ENCODE measurements around the gene LAMA3.

LAMA3 gene

DNA sequence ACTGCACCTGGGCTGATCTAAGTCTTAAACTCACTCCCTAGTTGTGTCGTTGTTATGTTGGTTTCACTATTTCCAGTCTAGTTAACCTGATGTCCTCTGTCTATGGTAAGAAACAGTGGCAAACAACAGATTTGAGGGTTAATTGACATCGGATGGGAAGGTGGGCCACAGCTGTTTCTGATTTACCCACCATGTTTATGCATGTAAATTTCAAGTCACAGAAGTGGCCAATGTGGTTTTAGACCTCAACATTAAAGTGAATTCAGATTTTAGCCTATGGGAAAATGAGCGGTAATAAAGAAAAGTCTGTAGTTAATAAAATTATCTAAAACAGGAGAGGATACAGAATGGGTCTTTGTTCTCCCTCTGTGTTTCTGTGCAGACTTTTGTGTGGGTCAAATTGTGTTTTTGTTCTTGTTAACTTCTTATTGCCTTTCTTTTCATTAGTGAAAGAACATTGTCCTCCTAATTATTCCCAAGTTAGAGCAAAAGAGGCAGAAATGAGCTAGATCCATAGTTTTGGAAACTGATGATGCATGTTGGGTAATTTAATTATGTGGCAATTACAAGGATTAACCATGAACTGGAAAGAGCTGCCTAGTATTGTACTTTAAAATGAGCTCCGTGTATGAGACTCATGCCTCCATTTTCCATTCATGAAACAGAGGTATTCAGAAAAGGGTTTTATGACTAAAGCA lies 83.2 kb downstream of the LAMA3 start:
- Histone ChIP-seq H3K9me3 (ENCODE audit: severe bottlenecking) (peaks cover 3% of the 10 kb centered on the region), H3K4me3 (ENCODE audit: low read depth, low read length) (no peak overlapping the region), H3K36me3 (no peaks in the 10 kb centered on the region), H3K27me3 (ENCODE audit: insufficient read depth, low read depth, severe bottlenecking) (no peaks in the 10 kb centered on the region), H3K27ac (no peak overlapping the region)
- no peak for DNase-seq
- TF ChIP-seq, protein P1, sequence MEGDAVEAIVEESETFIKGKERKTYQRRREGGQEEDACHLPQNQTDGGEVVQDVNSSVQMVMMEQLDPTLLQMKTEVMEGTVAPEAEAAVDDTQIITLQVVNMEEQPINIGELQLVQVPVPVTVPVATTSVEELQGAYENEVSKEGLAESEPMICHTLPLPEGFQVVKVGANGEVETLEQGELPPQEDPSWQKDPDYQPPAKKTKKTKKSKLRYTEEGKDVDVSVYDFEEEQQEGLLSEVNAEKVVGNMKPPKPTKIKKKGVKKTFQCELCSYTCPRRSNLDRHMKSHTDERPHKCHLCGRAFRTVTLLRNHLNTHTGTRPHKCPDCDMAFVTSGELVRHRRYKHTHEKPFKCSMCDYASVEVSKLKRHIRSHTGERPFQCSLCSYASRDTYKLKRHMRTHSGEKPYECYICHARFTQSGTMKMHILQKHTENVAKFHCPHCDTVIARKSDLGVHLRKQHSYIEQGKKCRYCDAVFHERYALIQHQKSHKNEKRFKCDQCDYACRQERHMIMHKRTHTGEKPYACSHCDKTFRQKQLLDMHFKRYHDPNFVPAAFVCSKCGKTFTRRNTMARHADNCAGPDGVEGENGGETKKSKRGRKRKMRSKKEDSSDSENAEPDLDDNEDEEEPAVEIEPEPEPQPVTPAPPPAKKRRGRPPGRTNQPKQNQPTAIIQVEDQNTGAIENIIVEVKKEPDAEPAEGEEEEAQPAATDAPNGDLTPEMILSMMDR (IDR thresholded peaks at IDR 0.05; ENCODE audit: low read depth, low read length): no peak

DNA sequence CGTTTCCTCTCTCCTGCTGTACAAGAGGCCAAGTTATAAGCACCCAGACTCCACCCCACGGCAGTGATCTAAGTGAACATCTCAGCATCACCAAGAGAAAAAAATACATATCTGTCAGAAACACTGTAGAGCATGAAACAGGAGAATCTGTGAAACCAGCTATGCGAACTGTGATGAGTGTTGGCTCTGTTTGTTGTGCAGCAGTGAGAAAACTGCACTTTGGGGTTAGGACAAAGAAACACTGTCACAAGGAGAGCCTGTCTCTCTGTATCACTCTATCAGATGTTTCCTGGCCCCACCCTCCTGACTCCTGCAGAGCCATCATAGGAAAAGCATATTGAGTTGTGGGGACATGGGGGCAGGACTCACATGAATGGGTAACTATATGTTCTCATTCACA lies 87.1 kb downstream of the LAMA3 start:
- no peaks in the 10 kb centered on the region for H3K27me3 ChIP-seq (ENCODE audit: insufficient read depth, low read depth, severe bottlenecking)
- no peaks in the 10 kb centered on the region for H3K36me3 ChIP-seq
- no peak overlapping the region for H3K4me3 ChIP-seq (ENCODE audit: low read depth, low read length)
- no peak for DNase-seq
- no peaks in the 10 kb centered on the region for H3K9me3 ChIP-seq (ENCODE audit: severe bottlenecking)
- TF ChIP-seq, protein P1 (IDR thresholded peaks at IDR 0.05; ENCODE audit: low read depth, low read length): no peak
- no peak overlapping the region for H3K27ac ChIP-seq

DNA sequence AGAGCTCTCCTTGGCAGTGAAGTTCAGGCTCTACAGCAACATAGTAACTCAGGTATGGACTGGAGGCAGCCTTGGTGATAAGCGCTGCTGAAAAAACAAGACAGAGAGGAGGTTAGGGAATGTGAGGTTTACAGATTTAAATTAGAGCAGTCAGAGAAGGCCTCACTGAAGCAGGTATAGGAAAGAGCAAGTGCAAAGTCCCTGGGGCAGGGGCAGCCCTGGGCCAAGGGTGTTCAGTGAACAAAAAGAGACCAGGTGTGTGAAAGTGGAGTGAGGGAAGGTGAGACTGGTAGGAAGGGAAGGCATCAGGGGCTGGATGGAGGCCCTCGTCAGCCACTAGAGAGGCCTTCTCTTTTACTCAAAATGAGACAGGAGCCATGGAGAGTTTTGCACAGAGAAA lies 89.6 kb downstream of the LAMA3 start:
- TF ChIP-seq, protein P1 (IDR thresholded peaks at IDR 0.05; ENCODE audit: low read depth, low read length): no peak
- H3K27ac ChIP-seq: no peak overlapping the region
- no peaks in the 10 kb centered on the region for H3K9me3 ChIP-seq (ENCODE audit: severe bottlenecking)

DNA sequence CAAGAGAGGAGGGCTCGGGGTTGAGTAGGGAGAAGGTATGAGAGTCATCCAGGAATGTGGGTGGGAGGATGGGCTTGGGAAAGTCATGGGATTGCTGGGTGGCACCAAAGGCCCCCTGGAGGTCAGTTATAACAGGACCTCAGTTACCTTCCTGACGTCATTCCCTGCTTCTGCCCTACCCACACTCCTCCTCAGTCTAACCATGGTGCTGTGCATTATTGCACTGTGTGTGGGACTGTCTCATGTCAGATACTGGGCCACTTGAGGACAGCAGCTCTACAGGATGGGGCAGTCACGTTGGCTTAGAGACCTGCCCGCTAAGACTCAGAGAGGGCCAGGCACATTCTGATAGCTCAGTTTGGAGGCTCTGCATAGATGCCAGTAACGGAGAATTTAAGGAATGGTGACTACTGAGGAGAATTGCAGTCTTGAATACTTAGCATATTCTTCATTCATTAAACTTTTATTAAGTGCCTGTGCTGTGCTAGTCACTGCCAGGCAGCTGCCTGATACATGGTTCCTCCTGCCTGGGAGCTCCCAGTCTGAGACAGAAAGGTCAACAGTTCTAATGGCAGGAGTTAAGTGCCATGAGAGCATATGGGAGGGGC lies 90.5 kb downstream of the LAMA3 start:
- TF ChIP-seq, protein P1 (IDR thresholded peaks at IDR 0.05; ENCODE audit: low read depth, low read length): peak; percentile 39
- Histone ChIP-seq H3K27ac (no peak overlapping the region), H3K36me3 (no peaks in the 10 kb centered on the region), H3K27me3 (ENCODE audit: insufficient read depth, low read depth, severe bottlenecking) (no peaks in the 10 kb centered on the region), H3K9me3 (ENCODE audit: severe bottlenecking) (no peaks in the 10 kb centered on the region), H3K4me3 (ENCODE audit: low read depth, low read length) (no peak overlapping the region)
- no peak for DNase-seq

More for the DNA sequence above, 89.6 kb downstream of the LAMA3 start:
- H3K36me3 ChIP-seq: no peaks in the 10 kb centered on the region
- no peaks in the 10 kb centered on the region for H3K27me3 ChIP-seq (ENCODE audit: insufficient read depth, low read depth, severe bottlenecking)
- no peak overlapping the region for H3K4me3 ChIP-seq (ENCODE audit: low read depth, low read length)
- no peak for DNase-seq

DNA sequence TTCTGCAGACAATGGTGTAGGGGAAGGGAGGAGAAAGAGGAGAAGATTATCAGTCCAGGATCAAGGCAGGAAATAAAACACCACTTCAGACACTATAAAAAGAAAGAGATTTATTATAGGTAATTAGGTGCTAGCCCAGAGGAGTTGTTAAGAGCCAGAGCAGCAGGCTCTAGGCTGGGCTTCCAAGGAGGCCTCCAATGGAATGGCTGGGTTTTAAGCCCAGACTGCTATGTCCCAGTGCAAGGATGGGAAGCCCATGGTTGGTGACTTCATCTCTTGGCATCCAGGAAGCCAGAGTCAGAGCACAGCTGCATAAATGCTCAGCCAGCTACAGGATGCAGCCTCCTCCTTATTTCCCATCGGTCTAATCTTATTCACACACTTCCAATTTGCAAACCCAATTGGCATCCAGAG lies 95.6 kb downstream of the LAMA3 start:
- Histone ChIP-seq H3K36me3 (no peaks in the 10 kb centered on the region), H3K4me3 (ENCODE audit: low read depth, low read length) (no peak overlapping the region), H3K27me3 (ENCODE audit: insufficient read depth, low read depth, severe bottlenecking) (no peaks in the 10 kb centered on the region), H3K27ac (no peak overlapping the region), H3K9me3 (ENCODE audit: severe bottlenecking) (no peaks in the 10 kb centered on the region)
- TF ChIP-seq, protein P1 (IDR thresholded peaks at IDR 0.05; ENCODE audit: low read depth, low read length): no peak
- no peak for DNase-seq

Data from WERI-Rb-1 (cell line).